Astrocyte of the cerebellum (primary cell): ENCODE results near the gene ADAMTS16.

Source experiments
- DNase-seq: peaks from one replicate; pipeline ENCODE4 v3.0.0-alpha.2; 2011; ENCODE audit warnings: low read depth
- H3K4me3 ChIP-seq: 2 replicates; pipeline ENCODE4 v1.5.1; 2011; ENCODE audit warnings: mild to moderate bottlenecking, low read depth, low read length, moderate library complexity
- in situ Hi-C: cut with HindIII; loops from 2 replicates; pipeline ENCODE4 v1.10.0; 2017; ENCODE audit warnings: low sequenced_read_pairs
- TF ChIP-seq, protein P1 (sequence below): IDR thresholded peaks from 2 replicates; pipeline ENCODE4 v1.5.1; 2012; ENCODE audit warnings: low read length, low read depth, moderate library complexity, mild to moderate bottlenecking; ENCODE audit errors: missing control alignments

Gene ADAMTS16

DNA sequence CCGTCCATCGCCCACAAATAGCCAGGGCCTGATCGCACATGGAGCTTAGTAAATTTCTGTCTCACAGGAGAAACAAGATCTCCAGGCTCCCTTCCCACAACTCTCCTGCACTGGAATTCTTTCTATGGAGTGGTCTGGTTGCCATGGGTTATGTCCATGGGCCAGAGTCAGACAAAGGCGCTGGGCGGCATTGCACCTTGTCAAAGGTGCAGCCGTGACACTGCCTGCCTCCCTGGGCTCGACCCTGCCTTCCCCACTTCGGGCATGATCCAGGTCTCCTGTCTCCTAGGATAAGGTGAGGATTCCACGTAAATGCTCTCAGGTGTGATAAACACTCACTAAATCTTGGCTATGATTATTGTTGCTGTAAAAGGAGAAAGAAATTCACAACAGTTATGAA, 130.0 kb downstream of the ADAMTS16 start:
- H3K4me3 ChIP-seq = no peak overlapping the region
- no peak for DNase-seq
- TF ChIP-seq, protein P1, sequence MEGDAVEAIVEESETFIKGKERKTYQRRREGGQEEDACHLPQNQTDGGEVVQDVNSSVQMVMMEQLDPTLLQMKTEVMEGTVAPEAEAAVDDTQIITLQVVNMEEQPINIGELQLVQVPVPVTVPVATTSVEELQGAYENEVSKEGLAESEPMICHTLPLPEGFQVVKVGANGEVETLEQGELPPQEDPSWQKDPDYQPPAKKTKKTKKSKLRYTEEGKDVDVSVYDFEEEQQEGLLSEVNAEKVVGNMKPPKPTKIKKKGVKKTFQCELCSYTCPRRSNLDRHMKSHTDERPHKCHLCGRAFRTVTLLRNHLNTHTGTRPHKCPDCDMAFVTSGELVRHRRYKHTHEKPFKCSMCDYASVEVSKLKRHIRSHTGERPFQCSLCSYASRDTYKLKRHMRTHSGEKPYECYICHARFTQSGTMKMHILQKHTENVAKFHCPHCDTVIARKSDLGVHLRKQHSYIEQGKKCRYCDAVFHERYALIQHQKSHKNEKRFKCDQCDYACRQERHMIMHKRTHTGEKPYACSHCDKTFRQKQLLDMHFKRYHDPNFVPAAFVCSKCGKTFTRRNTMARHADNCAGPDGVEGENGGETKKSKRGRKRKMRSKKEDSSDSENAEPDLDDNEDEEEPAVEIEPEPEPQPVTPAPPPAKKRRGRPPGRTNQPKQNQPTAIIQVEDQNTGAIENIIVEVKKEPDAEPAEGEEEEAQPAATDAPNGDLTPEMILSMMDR = no peak
- in situ Hi-C loops = no loop called here

DNA sequence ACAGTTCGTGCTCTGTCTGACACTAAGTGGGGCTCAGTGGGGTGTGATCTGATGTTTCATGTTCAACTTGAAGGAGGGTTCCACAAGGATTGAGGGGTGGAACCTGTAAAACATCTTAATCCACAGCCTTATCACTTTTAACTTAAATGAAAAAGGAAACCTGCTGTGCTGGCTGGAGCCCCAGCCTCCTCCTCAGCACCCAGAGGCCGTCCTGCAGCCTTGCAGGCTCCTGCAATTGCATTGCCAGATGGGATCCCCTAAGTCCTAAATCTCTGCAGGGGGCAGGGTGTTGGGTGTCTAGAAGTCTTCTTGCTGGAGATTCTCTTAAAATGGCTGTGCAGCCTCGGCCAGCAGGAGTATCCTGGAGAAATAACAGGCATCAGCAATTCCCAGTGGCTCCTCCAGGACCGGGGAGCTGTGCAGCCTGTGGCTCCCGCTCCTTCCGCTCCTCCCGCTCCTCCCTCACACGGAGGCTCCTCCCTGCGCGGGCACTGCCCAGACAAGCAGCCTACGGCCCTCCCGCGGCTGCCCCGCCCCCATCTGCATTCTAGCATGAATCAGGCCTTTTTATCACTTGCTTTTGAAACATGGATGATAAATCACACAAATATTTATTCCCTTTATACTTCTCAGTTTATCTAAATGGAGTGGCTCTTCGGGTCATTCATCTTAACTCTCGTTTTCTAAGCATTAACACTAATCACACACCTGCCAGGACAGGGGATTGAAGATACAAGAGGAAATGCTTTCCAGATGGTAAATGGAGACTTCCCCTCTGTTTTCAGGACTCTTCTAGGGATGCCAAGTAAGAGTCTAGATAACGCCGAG, 131.0 kb downstream of the ADAMTS16 start:
- TF ChIP-seq, protein P1 = peak; percentile 17
- peak overlapping the region; percentile 20 for H3K4me3 ChIP-seq
- peak; percentile 28 for DNase-seq
- in situ Hi-C loops = no loop called here

DNA sequence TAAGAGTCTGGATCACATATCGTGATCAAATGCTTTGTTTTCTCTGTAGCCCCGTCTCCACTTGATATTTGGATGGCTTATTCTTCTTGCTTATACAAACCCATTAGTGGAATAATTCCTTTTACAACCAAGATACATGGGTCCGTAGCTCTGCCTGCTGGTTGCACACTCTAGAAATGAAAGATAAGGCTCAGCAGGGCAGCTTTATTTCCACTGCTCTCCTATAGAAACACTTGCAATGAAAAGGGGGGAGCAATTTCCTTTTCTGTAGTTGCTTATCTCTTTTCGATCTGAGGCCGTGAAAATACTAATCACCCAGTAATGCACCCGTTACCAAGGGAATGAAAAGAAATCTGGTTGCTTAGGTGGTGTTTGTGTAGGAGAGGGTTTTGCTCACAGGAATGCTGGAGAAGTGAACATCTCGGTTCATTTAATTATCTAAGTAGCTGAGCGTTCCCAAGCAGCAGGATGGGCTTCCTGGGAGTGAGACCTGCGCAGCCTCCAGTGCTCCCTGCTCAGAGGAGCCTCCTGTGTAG, 131.7 kb downstream of the ADAMTS16 start:
- TF ChIP-seq, protein P1 = no peak
- in situ Hi-C loops = no loop called here
- peak overlapping the region; percentile 20 for H3K4me3 ChIP-seq
- DNase-seq = peak; percentile 32

DNA sequence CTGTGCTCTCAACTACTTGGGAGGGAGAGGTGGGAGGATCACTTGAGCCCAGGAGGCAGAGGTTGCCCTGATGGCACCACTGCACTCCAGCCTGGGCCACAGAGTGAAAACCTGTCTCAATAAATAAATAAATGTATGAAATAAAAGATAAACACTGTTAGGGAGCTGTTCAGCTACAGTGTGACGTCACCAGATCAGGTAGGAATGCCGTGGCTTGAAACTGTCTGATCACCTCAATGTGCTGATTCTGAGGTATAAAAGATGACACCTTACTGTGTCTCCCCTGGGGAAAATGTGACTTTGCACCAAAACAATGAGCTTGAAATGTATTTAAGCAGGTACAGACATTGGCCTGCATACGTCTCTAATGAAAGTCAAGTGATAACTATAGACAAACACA, 133.3 kb downstream of the ADAMTS16 start:
- TF ChIP-seq, protein P1 = no peak
- no peak overlapping the region for H3K4me3 ChIP-seq
- in situ Hi-C loops = no loop called here
- no peak for DNase-seq

DNA sequence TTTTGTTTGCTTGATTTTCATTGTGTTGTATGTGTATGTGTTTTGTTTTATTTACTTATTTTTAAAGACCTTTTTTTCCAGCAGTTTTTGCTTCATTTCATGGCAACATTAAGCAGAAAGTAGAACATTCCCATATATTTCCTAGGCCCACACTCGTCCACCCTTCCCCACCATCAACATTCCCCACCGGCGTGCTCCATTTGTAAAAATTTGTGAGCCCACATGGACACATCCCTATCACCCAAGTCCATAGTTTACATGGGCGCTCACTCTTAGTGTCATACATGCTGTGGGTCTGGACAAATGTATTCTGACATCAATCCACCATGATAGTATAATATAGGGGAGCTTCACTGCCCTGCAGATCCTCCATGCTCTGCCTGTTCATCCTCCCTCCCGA, 133.8 kb downstream of the ADAMTS16 start:
- DNase-seq = no peak
- in situ Hi-C loops = no loop called here
- TF ChIP-seq, protein P1 = no peak
- H3K4me3 ChIP-seq = no peak overlapping the region

DNA sequence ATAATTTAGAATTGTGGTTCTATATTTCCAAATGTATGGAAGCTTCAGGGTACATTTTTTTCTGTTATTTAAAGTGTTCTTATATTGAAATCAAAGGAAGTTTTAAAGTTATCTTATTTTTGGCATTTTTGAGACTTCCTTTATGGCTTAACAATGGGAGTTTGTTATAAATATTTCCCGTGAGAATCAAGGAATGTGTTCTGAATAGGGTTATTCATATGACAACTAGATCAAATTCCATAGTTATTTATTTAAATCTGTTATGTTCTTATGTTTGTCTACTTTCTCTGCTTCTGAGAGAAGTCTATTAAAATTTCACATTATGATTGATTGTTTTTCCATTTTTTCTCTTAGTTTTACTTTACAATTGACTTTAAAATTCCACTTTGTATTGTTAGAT, 135.1 kb downstream of the ADAMTS16 start:
- in situ Hi-C loops = no loop called here
- no peak for DNase-seq
- H3K4me3 ChIP-seq = no peak overlapping the region
- TF ChIP-seq, protein P1 = no peak
